IPS-15b (cell line): ENCODE results near the gene C3orf70.

Experiments
- H3K27me3 ChIP-seq: one replicate; pipeline ENCODE4 v1.6.1; 2013; ENCODE audit warnings: low read length; ENCODE audit not compliant: control insufficient read depth, insufficient read depth
- H3K36me3 ChIP-seq: one replicate; pipeline ENCODE4 v1.6.1; 2013; ENCODE audit warnings: low read length; ENCODE audit not compliant: control insufficient read depth, insufficient read depth
- H3K4me1 ChIP-seq: one replicate; pipeline ENCODE4 v1.6.1; 2013; ENCODE audit warnings: mild to moderate bottlenecking, low read length; ENCODE audit not compliant: control insufficient read depth, insufficient read depth
- H3K4me3 ChIP-seq: one replicate; pipeline ENCODE4 v1.5.1; 2013; ENCODE audit warnings: low read depth, low read length
- H3K9ac ChIP-seq: one replicate; pipeline ENCODE4 v1.6.1; 2013; ENCODE audit warnings: low read depth, mild to moderate bottlenecking, low read length
- H3K9me3 ChIP-seq: one replicate; pipeline ENCODE4 v1.6.1; 2013; ENCODE audit warnings: mild to moderate bottlenecking, low read length; ENCODE audit not compliant: control insufficient read depth, insufficient read depth

C3orf70 gene

DNA sequence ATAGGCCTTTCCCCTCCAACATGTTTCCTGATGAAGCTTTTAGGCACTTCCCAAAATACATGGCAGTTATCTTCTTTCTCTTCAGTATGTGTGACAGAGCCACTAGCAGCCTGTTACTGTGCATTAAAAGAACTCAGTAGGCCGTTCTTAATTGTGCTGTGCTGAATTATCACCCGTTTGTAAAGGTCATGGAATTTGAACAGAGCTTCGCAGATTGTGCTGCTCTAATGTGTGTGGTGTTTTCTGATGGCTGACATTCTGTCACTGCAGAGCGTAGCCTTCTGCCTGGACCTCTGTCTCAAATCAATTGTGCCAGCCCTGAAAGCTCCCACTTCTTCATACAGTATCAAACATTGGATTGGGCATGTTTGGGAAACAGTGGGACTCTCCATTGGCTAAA, 111.3 kb downstream of the C3orf70 start:
- no peak overlapping the region for H3K4me3 ChIP-seq
- H3K9me3 ChIP-seq = no peaks in the 10 kb centered on the region
- no peaks in the 10 kb centered on the region for H3K36me3 ChIP-seq
- H3K27me3 ChIP-seq = no peaks in the 10 kb centered on the region
- H3K4me1 ChIP-seq = no peaks in the 10 kb centered on the region
- no peak overlapping the region for H3K9ac ChIP-seq

GRCh38 chr3:185040425-185040824, 112.4 kb downstream of the C3orf70 start:
- H3K4me1 ChIP-seq = no peaks in the 10 kb centered on the region
- H3K36me3 ChIP-seq = no peaks in the 10 kb centered on the region
- no peak overlapping the region for H3K9ac ChIP-seq
- no peaks in the 10 kb centered on the region for H3K9me3 ChIP-seq
- no peaks in the 10 kb centered on the region for H3K27me3 ChIP-seq
- no peak overlapping the region for H3K4me3 ChIP-seq

- Histone ChIP-seq H3K36me3 (no peaks in the 10 kb centered on the region), H3K4me1 (no peaks in the 10 kb centered on the region), H3K9me3 (no peaks in the 10 kb centered on the region), H3K4me3 (no peak overlapping the region), H3K27me3 (no peaks in the 10 kb centered on the region), H3K9ac (no peak overlapping the region)
Measured at GRCh38 chr3:185037801-185038200, 115.1 kb downstream of the C3orf70 start.

DNA sequence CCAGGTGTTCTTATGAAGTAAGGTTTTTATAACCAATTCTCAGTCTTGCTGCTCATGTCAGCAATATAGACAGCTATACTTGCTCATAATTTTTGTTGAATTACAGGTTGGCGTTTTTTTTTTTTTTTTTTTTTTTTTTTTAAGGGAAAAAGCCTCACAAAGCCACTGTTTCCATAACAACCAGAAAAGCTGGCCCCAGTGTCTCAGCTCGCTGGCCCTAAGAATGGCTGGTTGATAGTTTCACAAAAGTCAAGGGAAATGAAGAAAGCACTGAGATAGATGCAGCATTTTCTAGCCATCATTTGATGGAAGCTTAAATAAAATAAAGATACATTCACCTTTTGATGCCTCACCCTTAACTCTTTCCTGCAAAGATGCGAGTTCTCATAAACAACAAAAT, 121.9 kb downstream of the C3orf70 start:
- Histone ChIP-seq H3K27me3 (no peaks in the 10 kb centered on the region), H3K4me1 (no peaks in the 10 kb centered on the region), H3K36me3 (no peaks in the 10 kb centered on the region), H3K9ac (no peak overlapping the region), H3K4me3 (no peak overlapping the region), H3K9me3 (no peaks in the 10 kb centered on the region)

DNA sequence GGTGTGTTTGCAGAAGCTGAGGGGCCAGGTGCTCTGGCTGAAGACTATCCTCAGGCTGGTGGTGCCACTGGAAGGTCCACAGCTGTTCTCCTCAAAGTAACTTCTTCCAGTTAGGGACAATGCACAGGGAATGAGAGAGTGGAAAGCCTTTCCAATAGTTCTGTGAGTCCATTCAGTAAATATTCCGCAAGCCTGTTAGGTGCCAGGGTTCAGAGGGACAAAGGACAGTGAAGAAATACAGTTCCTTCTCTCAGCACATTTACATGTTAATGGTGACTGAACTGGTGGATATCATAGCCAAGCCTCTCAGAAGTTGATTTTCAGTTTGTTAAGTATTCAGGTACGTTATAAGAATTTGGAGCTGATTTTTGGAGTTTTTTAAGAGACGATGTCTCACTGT, 122.5 kb downstream of the C3orf70 start:
- H3K27me3 ChIP-seq = no peaks in the 10 kb centered on the region

GRCh38 chr3:185029086-185029485, 123.8 kb downstream of the C3orf70 start:
- Histone ChIP-seq H3K4me3 (no peak overlapping the region), H3K9ac (no peak overlapping the region), H3K4me1 (no peaks in the 10 kb centered on the region), H3K36me3 (no peaks in the 10 kb centered on the region), H3K27me3 (no peaks in the 10 kb centered on the region), H3K9me3 (no peaks in the 10 kb centered on the region)

More for the DNA sequence above, 122.5 kb downstream of the C3orf70 start:
- Histone ChIP-seq H3K9ac (no peak overlapping the region), H3K9me3 (no peaks in the 10 kb centered on the region), H3K36me3 (no peaks in the 10 kb centered on the region), H3K4me1 (no peaks in the 10 kb centered on the region), H3K4me3 (no peak overlapping the region)

DNA sequence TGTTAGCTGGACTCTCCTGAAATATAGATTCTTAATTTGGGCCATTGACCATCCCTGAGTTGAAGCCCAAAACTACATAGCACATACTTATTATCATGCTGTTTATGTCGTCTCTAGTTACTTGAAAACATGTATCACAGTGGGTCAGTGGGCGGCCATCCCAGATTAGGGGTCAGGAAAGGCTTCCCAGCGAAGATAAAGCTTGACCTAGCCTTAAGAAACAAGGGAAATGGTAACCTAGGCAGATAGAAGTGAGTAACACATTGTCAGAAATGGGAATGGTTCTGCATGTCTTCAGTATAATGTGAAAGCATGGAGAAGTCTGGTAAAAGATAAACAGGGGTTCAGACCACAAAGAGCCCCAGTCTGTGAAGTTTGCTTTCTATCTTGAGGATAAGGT, 124.7 kb downstream of the C3orf70 start:
- H3K4me1 ChIP-seq = no peaks in the 10 kb centered on the region

More for the DNA sequence above, 124.7 kb downstream of the C3orf70 start:
- no peaks in the 10 kb centered on the region for H3K9me3 ChIP-seq
- no peak overlapping the region for H3K4me3 ChIP-seq
- H3K9ac ChIP-seq = no peak overlapping the region
- H3K27me3 ChIP-seq = no peaks in the 10 kb centered on the region
- no peaks in the 10 kb centered on the region for H3K36me3 ChIP-seq
